PFSK-1 (cell line): ENCODE results near the gene SYNRG.

Source experiments
- FOXP2 ChIP-seq: optimal IDR thresholded peaks from 2 replicates; pipeline ENCODE3; 2011; ENCODE audit warnings: borderline replicate concordance, control low read depth, inconsistent platforms; ENCODE audit not compliant: insufficient read depth; ENCODE audit errors: extremely low read length, extremely low read depth
- POLR2AphosphoS5 ChIP-seq: IDR thresholded peaks from 2 replicates; pipeline ENCODE4 v1.6.1; 2012; ENCODE audit warnings: low read depth, mild to moderate bottlenecking, control low read depth, low read length, moderate library complexity
- REST ChIP-seq, 2 experiments: IDR thresholded peaks; 2 replicates each; pipeline versions ENCODE4 v1.6.1 to v1.8.0; 2011 to 2012; ENCODE audit warnings: low read depth in 2 of 2, low read length in 2 of 2, control low read depth in 1 of 2, inconsistent platforms in 1 of 2, mild to moderate bottlenecking in 1 of 2, moderate library complexity in 1 of 2; ENCODE audit not compliant: insufficient read depth in 1 of 2
- SIN3A ChIP-seq: IDR thresholded peaks from 2 replicates; pipeline ENCODE4 v1.6.1; 2012; ENCODE audit warnings: mild to moderate bottlenecking, low read length, moderate library complexity, borderline replicate concordance; ENCODE audit not compliant: insufficient read depth
- TAF1 ChIP-seq: IDR thresholded peaks from 2 replicates; pipeline ENCODE4 v1.6.1; 2012; ENCODE audit warnings: low read length, control low read depth, borderline replicate concordance; ENCODE audit not compliant: insufficient read depth

The SYNRG gene

GRCh38 chr17:37493249-37494027, 115.8 kb downstream of the SYNRG start:
- TF ChIP-seq POLR2AphosphoS5: no peak

- no peak for TF ChIP-seq TAF1
- TF ChIP-seq REST (IDR thresholded peaks at IDR 0.05; ENCODE audit: insufficient read depth in 1 of 2, low read depth in 2 of 2, low read length in 2 of 2): no peak
- no peak for TF ChIP-seq FOXP2
- TF ChIP-seq SIN3A: no peak
Measured at GRCh38 chr17:37492167-37492566, 117.1 kb downstream of the SYNRG start.

GRCh38 chr17:37490638-37491614, 118.3 kb downstream of the SYNRG start:
- TF ChIP-seq FOXP2 (peak; percentile 32), POLR2AphosphoS5 (0 out of 2 replicates have a peak, but pooled peaks have one; percentile 38), SIN3A (peak; percentile 90; the same call in 1 of the 2 replicates), REST (IDR thresholded peaks at IDR 0.05; ENCODE audit: insufficient read depth in 1 of 2, low read depth in 2 of 2, low read length in 2 of 2) (no peak), TAF1 (peak; percentile 49; the same call in 1 of the 2 replicates)

- TF ChIP-seq POLR2AphosphoS5 (no peak), REST (IDR thresholded peaks at IDR 0.05; ENCODE audit: insufficient read depth in 1 of 2, low read depth in 2 of 2, low read length in 2 of 2) (no peak), FOXP2 (no peak), SIN3A (0 out of 2 replicates have a peak, but pooled peaks have one; percentile 11), TAF1 (no peak)
Measured at GRCh38 chr17:37490022-37490587, 119.1 kb downstream of the SYNRG start.

GRCh38 chr17:37489197-37490001, 119.8 kb downstream of the SYNRG start, which contains the start of gene DUSP14:
DUSP14 (plus strand) TSS chr17:37489891; CDS start chr17:37512273, 22,382 bp downstream.
- TF ChIP-seq SIN3A: 0 out of 2 replicates have a peak, but pooled peaks have one; percentile 25
- no peak for TF ChIP-seq FOXP2
- TF ChIP-seq POLR2AphosphoS5: peak; percentile 65; the same call in 1 of the 2 replicates
- peak; percentile 48; the same call in 1 of the 2 replicates for TF ChIP-seq TAF1
- TF ChIP-seq REST (IDR thresholded peaks at IDR 0.05; ENCODE audit: insufficient read depth in 1 of 2, low read depth in 2 of 2, low read length in 2 of 2): no peak
